GM18499 (cell line): ENCODE measurements around the gene NOTO.
"Not testable (repeated sequence)": the region's sequence is repeated elsewhere in the genome, so short reads cannot be mapped to it uniquely, and the experiment has no call there.

ENCODE experiments used
- ATAC-seq: cut with Tn5 transposase; IDR thresholded peaks from one replicate; pipeline ENCODE4 v1.9.1; 2021; ENCODE audit warnings: moderate number of reproducible peaks; ENCODE audit not compliant: insufficient read depth, unreplicated experiment

NOTO gene, protein sequence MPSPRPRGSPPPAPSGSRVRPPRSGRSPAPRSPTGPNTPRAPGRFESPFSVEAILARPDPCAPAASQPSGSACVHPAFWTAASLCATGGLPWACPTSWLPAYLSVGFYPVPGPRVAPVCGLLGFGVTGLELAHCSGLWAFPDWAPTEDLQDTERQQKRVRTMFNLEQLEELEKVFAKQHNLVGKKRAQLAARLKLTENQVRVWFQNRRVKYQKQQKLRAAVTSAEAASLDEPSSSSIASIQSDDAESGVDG

DNA sequence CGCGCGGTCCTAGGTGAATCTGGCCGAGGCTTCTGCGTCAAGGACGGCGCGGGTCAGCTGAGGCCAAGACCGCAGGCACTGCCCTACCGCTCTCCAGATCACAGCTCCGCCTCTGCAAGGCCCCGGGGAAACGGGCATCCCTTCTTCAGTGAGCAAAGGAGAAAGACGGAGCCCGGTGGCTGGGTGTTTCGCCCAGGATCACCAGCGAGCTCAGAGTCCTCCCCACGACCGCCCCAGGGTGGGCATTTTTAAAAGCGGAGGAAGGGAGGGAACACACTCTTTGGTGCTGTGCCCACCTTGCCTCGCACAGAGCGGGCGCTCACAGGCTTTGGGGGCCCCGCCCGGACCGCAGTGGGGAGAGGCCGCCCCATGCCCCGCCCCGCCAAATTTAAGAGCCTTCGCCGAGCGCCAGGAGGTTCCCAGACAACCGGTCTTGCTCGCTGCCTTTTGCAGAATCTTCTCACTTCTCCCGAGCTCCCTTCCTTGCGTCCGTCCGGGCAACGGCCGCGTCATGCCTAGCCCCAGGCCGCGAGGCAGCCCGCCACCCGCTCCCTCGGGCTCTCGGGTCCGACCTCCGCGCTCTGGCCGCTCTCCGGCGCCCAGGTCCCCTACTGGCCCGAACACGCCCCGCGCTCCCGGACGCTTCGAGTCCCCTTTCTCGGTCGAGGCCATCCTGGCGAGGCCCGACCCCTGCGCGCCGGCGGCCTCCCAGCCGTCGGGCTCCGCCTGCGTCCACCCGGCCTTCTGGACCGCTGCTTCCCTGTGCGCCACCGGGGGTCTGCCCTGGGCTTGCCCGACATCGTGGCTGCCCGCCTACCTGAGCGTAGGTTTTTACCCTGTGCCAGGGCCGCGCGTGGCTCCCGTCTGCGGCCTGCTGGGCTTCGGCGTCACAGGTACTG is at the start of gene NOTO:
TSS of gene NOTO (plus strand) at position 419 of the 899 bp plus-strand sequence. CDS start at position 512, 93 bp downstream.
- ATAC-seq: no peak

DNA sequence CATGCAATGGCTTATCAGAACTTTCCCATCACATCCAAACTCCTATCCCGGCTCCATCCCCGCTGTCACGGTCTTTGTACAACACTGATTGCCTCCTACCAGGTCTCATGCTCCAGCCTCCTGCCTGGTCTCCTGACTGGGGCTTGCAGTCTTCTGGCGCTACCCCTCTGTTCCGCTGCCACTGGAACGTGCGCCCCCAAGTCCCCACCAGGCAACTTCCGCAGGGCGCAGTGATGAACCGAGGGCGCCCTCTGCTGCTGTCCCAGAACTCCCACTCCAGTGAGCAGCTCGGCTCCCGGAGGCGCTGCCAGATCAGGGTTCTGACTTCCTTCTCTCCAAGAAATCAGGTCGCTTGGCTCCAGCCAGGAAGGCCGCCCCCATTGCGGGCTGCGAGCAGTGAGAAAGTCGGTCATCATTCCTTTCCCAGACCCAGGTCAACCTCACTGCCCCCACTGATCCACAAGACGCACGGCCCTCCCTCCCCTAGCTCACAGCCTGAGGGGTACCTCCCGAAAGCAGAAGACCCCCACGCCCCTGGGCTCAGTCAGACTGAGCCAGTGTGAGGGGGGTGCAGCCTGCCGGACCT is 45.7 kb upstream of the NOTO start:
- ATAC-seq: no peak

DNA sequence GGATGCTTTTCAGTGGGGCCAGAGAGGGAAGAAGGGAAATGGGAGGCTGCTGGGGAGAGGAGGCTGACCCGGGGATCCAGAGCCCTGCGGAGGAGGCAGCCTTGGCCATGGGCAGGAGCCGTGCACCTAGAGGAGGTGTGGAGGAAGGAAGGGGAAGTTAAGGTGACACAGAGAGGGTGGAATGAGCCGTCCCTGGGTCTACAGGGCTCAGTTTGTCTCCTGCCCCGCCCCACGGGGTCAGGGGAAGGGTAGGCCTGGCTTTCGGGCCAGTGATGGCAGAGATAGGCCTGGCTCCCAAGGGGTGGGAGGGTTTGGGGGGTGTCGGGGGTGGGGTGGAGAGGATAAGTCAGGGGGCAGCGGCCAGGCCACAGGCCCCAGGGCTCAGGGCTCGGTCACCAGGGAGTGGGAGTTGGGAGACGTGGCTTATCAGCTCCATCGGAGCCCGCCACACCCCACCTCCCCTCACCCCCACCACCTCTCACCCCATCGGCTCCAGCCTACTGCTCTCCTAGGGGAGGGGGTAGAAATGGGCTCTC is 39.5 kb upstream of the NOTO start:
- no peak for ATAC-seq

- no peak for ATAC-seq
Observed at GRCh38 chr2:73163483-73164367, 38.6 kb upstream of the NOTO start.

GRCh38 chr2:73165978-73166377 is 36.4 kb upstream of the NOTO start:
- ATAC-seq: not testable (repeated sequence)

DNA sequence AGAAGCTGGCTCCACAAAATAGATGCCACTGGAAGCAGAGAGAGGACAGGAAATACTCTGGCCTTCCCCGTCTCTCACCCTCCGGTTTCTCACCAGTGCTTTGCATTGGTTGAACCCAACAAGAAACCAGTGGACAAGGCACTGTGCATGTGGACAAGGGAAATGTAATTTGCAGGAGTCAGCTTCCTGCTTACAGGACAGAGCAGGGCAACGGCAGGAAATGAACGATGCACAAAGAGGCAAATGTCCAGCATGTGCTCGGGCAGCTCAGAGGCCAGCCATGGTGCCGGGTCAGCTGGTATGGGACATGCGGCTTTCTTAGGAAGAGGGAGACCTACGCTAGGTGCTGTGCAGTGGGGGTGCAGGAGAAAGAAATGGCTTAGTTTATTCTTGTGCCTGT is 35.6 kb upstream of the NOTO start:
- not testable (repeated sequence) for ATAC-seq

DNA sequence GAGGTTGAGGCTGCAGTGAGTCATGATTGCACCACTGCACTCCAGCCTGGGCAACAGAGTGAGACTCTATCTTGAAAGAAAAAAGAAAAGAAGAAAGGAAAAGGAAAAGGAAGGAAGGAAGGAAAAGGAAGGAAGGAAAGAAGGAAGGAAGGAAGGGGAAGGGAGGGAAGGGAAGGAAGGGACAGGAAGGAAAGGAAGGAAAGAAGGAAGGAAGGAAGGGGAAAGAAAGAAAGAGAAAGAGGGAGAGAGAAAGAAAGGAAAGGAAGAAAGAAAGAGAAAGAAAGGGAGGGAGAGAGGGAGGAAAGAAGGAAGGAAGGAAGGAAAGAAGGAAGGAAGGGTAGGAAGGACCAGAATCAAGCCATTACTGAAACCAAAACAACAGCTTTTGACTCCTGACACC is 34.0 kb upstream of the NOTO start:
- not testable (repeated sequence) for ATAC-seq

DNA sequence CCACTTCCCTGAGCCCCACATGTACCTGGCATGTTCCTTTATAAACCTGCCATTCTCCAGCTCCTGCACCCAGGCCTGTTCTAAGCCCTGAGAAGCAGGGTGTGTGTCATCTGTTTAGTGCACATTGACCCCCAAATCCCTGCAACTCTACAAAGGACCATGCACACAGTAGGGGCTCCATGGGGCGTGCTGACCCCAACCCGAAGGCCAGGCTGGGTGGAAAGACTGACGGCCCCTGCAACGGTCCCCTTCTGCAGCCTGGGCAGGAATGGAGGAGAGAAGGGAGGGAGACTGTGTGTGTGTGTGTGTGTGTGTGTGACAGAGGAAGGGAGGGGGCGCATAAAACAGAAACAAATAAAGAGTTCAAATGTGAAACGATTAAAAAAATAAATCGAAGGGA is 32.0 kb upstream of the NOTO start:
- not testable (repeated sequence) for ATAC-seq

GRCh38 chr2:73172963-73173362 is 29.4 kb upstream of the NOTO start:
- no peak for ATAC-seq

- ATAC-seq: no peak
Observed at GRCh38 chr2:73173781-73174180, 28.6 kb upstream of the NOTO start.

DNA sequence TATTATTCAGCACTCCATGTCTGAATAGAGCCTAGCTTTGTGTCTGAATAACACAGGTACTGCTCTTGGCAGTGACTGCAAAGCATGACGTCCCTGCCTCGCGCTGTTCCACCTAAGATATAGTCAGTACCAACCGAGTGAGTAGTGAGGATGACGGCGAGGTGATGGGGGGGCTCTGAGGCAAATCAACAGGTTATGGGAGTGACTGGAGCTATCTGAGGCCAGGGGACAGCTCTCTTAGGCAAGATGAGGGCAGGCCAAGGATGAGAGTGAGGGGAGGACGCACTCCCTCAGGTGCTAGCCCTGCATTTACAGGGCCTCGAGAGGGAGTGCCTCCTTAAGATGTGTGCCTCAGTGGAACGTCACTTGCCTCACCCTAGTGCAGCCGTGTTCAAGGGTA is 28.1 kb upstream of the NOTO start:
- ATAC-seq: no peak

- no peak for ATAC-seq
Observed at GRCh38 chr2:73174941-73175662, 27.3 kb upstream of the NOTO start.

DNA sequence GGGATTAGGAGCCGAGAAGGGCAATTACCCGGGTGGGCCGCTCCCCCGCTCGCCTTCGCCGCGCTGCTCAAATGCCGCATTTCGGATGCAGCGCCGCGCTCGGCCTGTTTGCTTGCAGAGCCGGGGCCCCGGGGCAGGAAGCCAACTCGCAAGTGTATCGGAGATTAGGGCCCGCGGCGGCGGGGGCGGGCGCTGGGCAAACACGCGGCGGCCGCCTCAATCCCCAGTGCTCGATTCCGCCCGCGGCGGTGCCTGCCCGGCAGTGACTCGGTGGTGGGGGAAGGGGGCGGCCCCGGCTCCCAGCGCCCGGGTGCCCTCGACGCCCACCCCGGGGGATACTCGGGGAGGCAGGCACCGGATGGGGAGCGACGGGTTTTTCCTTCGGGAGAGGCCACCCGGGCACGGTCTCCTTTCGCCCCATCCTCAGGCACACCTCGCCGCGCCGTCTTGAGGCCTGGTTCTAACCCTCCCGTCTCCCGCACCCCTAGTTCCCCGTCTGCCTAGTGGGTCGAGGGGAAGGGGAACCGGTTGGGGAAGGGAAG is 26.6 kb upstream of the NOTO start:
- no peak for ATAC-seq

DNA sequence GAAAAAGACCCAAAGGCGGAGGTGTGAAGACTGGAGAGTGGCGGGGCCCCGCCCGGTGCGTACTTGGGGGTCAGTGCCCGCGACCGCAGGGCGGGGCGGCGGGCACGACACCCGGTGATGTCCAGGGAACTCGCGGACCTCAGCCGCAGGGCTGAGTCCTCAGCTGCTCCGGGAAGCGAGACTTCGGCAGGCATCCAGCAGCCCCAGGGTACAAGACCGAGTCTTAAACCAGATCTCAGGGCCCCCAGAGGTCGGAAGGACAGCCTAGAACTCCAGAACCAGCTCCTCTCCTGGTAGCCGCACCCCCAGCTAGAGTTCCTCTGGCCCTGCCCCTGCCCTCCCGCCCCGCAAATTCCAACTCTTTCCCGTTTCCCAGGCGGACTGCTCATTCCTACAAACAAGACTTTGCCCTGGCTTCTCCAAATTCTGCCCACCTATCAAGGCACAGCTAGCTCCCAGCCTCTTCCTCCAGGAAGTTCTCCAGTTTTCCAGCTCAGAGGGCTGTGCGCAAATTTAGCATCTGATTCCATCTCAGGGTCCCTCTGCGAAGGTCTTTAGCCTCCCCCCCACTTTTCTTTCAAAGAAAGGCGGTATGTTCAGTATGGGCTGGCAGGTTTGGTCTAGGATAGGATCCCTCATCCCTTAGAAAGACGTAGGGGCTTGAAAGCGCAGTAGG is 26.0 kb upstream of the NOTO start:
- ATAC-seq: no peak

GRCh38 chr2:73176881-73177644 is 25.3 kb upstream of the NOTO start:
- peak; percentile 43 for ATAC-seq

GRCh38 chr2:73177645-73178255 is 24.6 kb upstream of the NOTO start:
- ATAC-seq: peak; percentile 2

DNA sequence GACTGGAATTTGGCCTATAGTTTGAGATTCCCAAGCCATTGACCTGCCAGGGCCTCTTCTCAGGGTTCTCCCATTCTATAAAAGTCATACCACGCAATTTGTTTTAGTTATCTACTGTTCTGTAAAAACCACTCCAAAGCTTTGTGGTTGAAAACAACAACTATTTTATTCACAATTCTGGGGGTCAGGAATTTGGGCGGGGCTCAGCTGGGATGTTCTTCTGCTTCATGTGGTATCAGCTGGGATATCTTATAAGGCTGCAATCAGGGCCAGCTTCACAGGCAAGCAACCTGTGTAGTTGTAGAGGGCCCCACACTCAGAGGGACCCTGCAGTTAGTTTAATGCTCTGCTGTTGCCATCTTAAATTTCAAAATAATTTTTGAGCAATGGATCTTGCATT is 16.4 kb upstream of the NOTO start:
- ATAC-seq: no peak
